Activated CD8-positive, alpha-beta T cell treated with anti-CD3 and anti-CD28 coated beads, Interleukin-2, amount 10 ng/mL, durations not matched to agents 7 days and 5 days (primary cell): ENCODE measurements around the gene METTL22. TPM values are rescaled to one million over a fixed set of nuclear protein-coding genes. Genes with fewer than 3 reads are reported as not detected.

Experiments
- ATAC-seq: fragments of 150-1000 bp; cut with Tn5 transposase; one replicate; pipeline ENCODE4 v1.10.0; 2021; ENCODE audit warnings: moderate library complexity
- CTCF ChIA-PET: fragments of 350-600 bp; sonication (Branson Sonifier 250); formaldehyde crosslinking; loops from one replicate; lab custom pipeline; 2021; ENCODE audit warnings: antibody characterized with exemption; lab: Charles Lee
- POLR2A ChIA-PET: fragments of 350-600 bp; sonication (Branson Sonifier 250); formaldehyde crosslinking; loops from one replicate; lab custom pipeline; 2021; ENCODE audit warnings: antibody characterized with exemption; lab: Charles Lee
- DNase-seq: peaks from one replicate; pipeline ENCODE4 v3.0.0-alpha.2; 2020
- H3K27ac Mint-ChIP-seq: one replicate; pipeline ENCODE4 v1.8.0; 2021; ENCODE audit warnings: mild to moderate bottlenecking, mixed read lengths
- H3K27me3 Mint-ChIP-seq: one replicate; pipeline ENCODE4 v1.8.0; 2021; ENCODE audit warnings: low read depth, mixed read lengths
- H3K36me3 Mint-ChIP-seq: one replicate; pipeline ENCODE4 v1.8.0; 2021; ENCODE audit warnings: low read depth, mixed read lengths
- H3K4me1 Mint-ChIP-seq: one replicate; pipeline ENCODE4 v1.8.0; 2021; ENCODE audit warnings: low read depth, mixed read lengths
- H3K4me3 Mint-ChIP-seq: one replicate; pipeline ENCODE4 v1.8.0; 2021; ENCODE audit warnings: mild to moderate bottlenecking, mixed read lengths
- H3K9me3 Mint-ChIP-seq: one replicate; pipeline ENCODE4 v1.8.0; 2022; ENCODE audit warnings: mixed read lengths; ENCODE audit not compliant: insufficient read depth
- total RNA-seq, 2 experiments: library from RNA; stranded (reverse); gene quantifications; one replicate each; pipeline ENCODE4 v1.2.3, GENCODE V29; 2021

Gene METTL22
- total RNA-seq, 2 experiments from 2014 or later = 26.7 to 27.4 TPM

GRCh38 chr16:8625491-8626087, 4.1 kb downstream of the METTL22 start:
- H3K4me3 Mint-ChIP-seq = no peak overlapping the region
- DNase-seq = no peak
- H3K27me3 Mint-ChIP-seq = no peaks in the 10 kb centered on the region
- POLR2A ChIA-PET = no interaction called here
- peaks cover 40% of the 10 kb centered on the region for H3K36me3 Mint-ChIP-seq
- peaks cover 33% of the 10 kb centered on the region for H3K4me1 Mint-ChIP-seq
- H3K27ac Mint-ChIP-seq = no peak overlapping the region
- no peaks in the 10 kb centered on the region for H3K9me3 Mint-ChIP-seq
- no peak for ATAC-seq
- CTCF ChIA-PET = no interaction called here

DNA sequence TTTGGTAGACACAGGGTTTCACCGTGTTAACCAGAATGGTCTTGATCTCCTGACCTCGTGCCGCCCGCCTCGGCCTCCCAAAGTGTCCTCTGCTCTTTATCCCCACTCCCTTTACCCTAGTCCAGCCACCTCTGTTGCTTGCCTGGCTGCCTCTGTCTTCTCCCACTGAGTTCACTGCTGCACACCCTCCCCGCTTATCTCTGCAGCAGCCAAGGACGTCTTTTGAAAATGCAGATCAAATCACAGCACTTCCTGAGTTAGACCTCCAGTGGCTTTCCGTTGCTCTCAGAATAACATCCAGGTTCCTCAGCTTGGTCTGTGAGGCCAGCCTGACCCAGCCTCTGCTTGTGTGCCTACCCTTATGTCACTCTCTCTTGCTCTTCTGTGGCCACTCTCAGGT, 5.4 kb downstream of the METTL22 start:
- Mint-ChIP-seq H3K4me1 (peaks cover 29% of the 10 kb centered on the region), H3K27me3 (no peaks in the 10 kb centered on the region), H3K36me3 (peaks cover 50% of the 10 kb centered on the region), H3K27ac (no peak overlapping the region), H3K4me3 (no peak overlapping the region), H3K9me3 (no peaks in the 10 kb centered on the region)
- DNase-seq (no peak), ATAC-seq (no peak)
- POLR2A ChIA-PET = no interaction called here
- CTCF ChIA-PET = interaction anchor here (0.7 kb wide), 1 partner anchor 33 kb away, joined by 3 read pairs; no protein-coding TSS in a partner anchor

- ChIA-PET POLR2A (no interaction called here), CTCF (interaction anchor here (0.7 kb wide), 1 partner anchor 33 kb away, joined by 3 read pairs; no protein-coding TSS in a partner anchor)
- Mint-ChIP-seq H3K36me3 (peaks cover 54% of the 10 kb centered on the region), H3K9me3 (no peaks in the 10 kb centered on the region), H3K4me1 (peaks cover 25% of the 10 kb centered on the region), H3K27ac (no peak overlapping the region), H3K27me3 (no peaks in the 10 kb centered on the region), H3K4me3 (no peak overlapping the region)
- DNase-seq (no peak), ATAC-seq (no peak)
Observed at GRCh38 chr16:8627456-8627855, 6.0 kb downstream of the METTL22 start.

GRCh38 chr16:8628981-8629725, 7.7 kb downstream of the METTL22 start:
- H3K4me3 Mint-ChIP-seq = no peak overlapping the region
- DNase-seq = no peak
- peaks cover 58% of the 10 kb centered on the region for H3K36me3 Mint-ChIP-seq
- POLR2A ChIA-PET = no interaction called here
- H3K27ac Mint-ChIP-seq = no peak overlapping the region
- H3K4me1 Mint-ChIP-seq = peaks cover 18% of the 10 kb centered on the region
- no peaks in the 10 kb centered on the region for H3K27me3 Mint-ChIP-seq
- CTCF ChIA-PET = interaction anchor here (1.2 kb wide), 1 partner anchor 15 kb away, joined by 3 read pairs; no protein-coding TSS in a partner anchor
- no peaks in the 10 kb centered on the region for H3K9me3 Mint-ChIP-seq
- ATAC-seq = no peak

- ATAC-seq = no peak
- Mint-ChIP-seq H3K4me1 (peaks cover 18% of the 10 kb centered on the region), H3K9me3 (no peaks in the 10 kb centered on the region), H3K36me3 (peaks cover 61% of the 10 kb centered on the region), H3K4me3 (no peak overlapping the region), H3K27ac (no peak overlapping the region), H3K27me3 (no peaks in the 10 kb centered on the region)
- DNase-seq = no peak
- POLR2A ChIA-PET = no interaction called here
- CTCF ChIA-PET = interaction anchor here (0.8 kb wide), 1 partner anchor 13 kb away, joined by 3 read pairs; no protein-coding TSS in a partner anchor
Observed at GRCh38 chr16:8630255-8630953, 8.9 kb downstream of the METTL22 start.

DNA sequence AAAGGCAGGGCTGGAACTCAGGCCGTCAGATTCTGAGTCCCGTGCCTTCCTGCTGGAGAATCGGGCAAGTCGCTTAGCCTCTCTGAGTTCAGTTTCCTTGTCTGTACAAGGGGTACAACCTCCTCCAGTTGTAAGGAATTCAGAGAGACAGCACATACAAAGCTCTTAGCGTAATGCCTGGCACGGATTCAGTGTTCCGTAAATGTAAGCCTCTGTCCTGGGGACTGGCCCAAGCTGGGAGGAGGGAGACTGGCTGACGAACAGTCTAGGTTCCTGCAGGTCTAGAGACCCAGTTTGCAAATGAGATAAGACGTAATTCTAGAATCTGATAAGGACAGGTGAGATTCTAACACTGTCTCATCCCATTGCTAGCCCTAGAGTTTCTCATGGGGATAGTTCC, 9.9 kb downstream of the METTL22 start:
- DNase-seq (no peak), ATAC-seq (no peak)
- Mint-ChIP-seq H3K36me3 (peaks cover 59% of the 10 kb centered on the region), H3K27me3 (no peaks in the 10 kb centered on the region), H3K27ac (no peak overlapping the region), H3K9me3 (no peaks in the 10 kb centered on the region), H3K4me3 (no peak overlapping the region), H3K4me1 (peaks cover 18% of the 10 kb centered on the region)
- ChIA-PET POLR2A (no interaction called here), CTCF (no interaction called here)

- no peaks in the 10 kb centered on the region for H3K9me3 Mint-ChIP-seq
- ChIA-PET CTCF (no interaction called here), POLR2A (no interaction called here)
- H3K36me3 Mint-ChIP-seq = peaks cover 60% of the 10 kb centered on the region
- H3K27ac Mint-ChIP-seq = no peak overlapping the region
- peaks cover 17% of the 10 kb centered on the region for H3K4me1 Mint-ChIP-seq
- DNase-seq (no peak), ATAC-seq (no peak)
- no peak overlapping the region for H3K4me3 Mint-ChIP-seq
- H3K27me3 Mint-ChIP-seq = no peaks in the 10 kb centered on the region
Observed at GRCh38 chr16:8631818-8632465, 10.4 kb downstream of the METTL22 start.

- CTCF ChIA-PET = no interaction called here
Observed at GRCh38 chr16:8632675-8633182, 11.2 kb downstream of the METTL22 start.

GRCh38 chr16:8634991-8635736, 13.7 kb downstream of the METTL22 start:
- no peaks in the 10 kb centered on the region for H3K27me3 Mint-ChIP-seq
- DNase-seq (no peak), ATAC-seq (no peak)
- POLR2A ChIA-PET = no interaction called here
- CTCF ChIA-PET = interaction anchor here (1.6 kb wide), 1 partner anchor 9 kb away, joined by 6 read pairs; no protein-coding TSS in a partner anchor
- peaks cover 3% of the 10 kb centered on the region for H3K4me1 Mint-ChIP-seq
- no peaks in the 10 kb centered on the region for H3K9me3 Mint-ChIP-seq
- H3K27ac Mint-ChIP-seq = no peak overlapping the region
- peaks cover 31% of the 10 kb centered on the region for H3K36me3 Mint-ChIP-seq
- no peak overlapping the region for H3K4me3 Mint-ChIP-seq

More at GRCh38 chr16:8632675-8633182, 11.2 kb downstream of the METTL22 start:
- Mint-ChIP-seq H3K4me3 (no peak overlapping the region), H3K36me3 (peaks cover 53% of the 10 kb centered on the region), H3K27me3 (no peaks in the 10 kb centered on the region), H3K9me3 (no peaks in the 10 kb centered on the region), H3K27ac (no peak overlapping the region), H3K4me1 (peaks cover 16% of the 10 kb centered on the region)
- POLR2A ChIA-PET = no interaction called here
- ATAC-seq = no peak
- no peak for DNase-seq

DNA sequence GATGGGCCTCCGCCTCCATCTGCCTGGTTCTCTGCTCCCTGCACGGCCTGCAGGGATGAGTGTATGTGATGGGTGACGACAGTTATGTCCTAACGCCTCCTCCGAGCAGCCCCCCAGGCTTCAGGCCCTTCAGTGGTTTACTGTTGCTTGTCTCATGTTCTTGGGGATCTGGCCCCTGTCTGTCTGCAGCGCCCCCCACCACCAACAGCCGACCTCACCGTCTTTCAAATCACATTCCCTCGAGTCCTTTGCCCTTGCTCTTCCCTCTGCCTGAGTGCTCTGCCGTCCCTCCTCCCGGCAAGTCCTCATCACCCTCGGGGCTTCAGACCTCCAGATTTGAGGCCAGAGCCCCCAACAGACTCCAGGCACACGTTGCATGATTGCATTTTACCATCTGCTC, 18.2 kb downstream of the METTL22 start:
- peaks cover 8% of the 10 kb centered on the region for H3K4me1 Mint-ChIP-seq
- POLR2A ChIA-PET = no interaction called here
- H3K9me3 Mint-ChIP-seq = no peaks in the 10 kb centered on the region
- H3K4me3 Mint-ChIP-seq = no peak overlapping the region
- ATAC-seq = no peak
- no peak for DNase-seq
- CTCF ChIA-PET = no interaction called here
- no peaks in the 10 kb centered on the region for H3K27me3 Mint-ChIP-seq
- peaks cover 45% of the 10 kb centered on the region for H3K36me3 Mint-ChIP-seq
- no peak overlapping the region for H3K27ac Mint-ChIP-seq

- peaks cover 17% of the 10 kb centered on the region for H3K4me1 Mint-ChIP-seq
- DNase-seq = no peak
- no peak overlapping the region for H3K27ac Mint-ChIP-seq
- POLR2A ChIA-PET = no interaction called here
- peaks cover 49% of the 10 kb centered on the region for H3K36me3 Mint-ChIP-seq
- no peaks in the 10 kb centered on the region for H3K27me3 Mint-ChIP-seq
- CTCF ChIA-PET = no interaction called here
- no peaks in the 10 kb centered on the region for H3K9me3 Mint-ChIP-seq
- H3K4me3 Mint-ChIP-seq = no peak overlapping the region
- no peak for ATAC-seq
Observed at GRCh38 chr16:8641671-8642070, 20.2 kb downstream of the METTL22 start.
